ENCODE results near the gene LIPE.

The LIPE gene

GRCh38 chr19:42397263-42398166 lies 29.7 kb downstream of the LIPE start:
- TF ChIP-seq CTCF (IDR thresholded peaks at IDR 0.05; ENCODE audit: borderline replicate concordance, insufficient read depth, low read depth, low read length): no peak

GRCh38 chr19:42396381-42397262 lies 30.6 kb downstream of the LIPE start:
- TF ChIP-seq CTCF (IDR thresholded peaks at IDR 0.05; ENCODE audit: borderline replicate concordance, insufficient read depth, low read depth, low read length): no peak
- H3K4me3 ChIP-seq (ENCODE audit: low read depth, low read length): peak overlapping the region; percentile 98

More at GRCh38 chr19:42397263-42398166, 29.7 kb downstream of the LIPE start:
- peak overlapping the region; percentile 98 for H3K4me3 ChIP-seq (ENCODE audit: low read depth, low read length)

GRCh38 chr19:42394751-42395150 lies 32.4 kb downstream of the LIPE start:
- no peak overlapping the region for H3K4me3 ChIP-seq (ENCODE audit: low read depth, low read length)
- TF ChIP-seq CTCF (IDR thresholded peaks at IDR 0.05; ENCODE audit: borderline replicate concordance, insufficient read depth, low read depth, low read length): no peak

- no peak overlapping the region for H3K4me3 ChIP-seq (ENCODE audit: low read depth, low read length)
- no peak for TF ChIP-seq CTCF (IDR thresholded peaks at IDR 0.05; ENCODE audit: borderline replicate concordance, insufficient read depth, low read depth, low read length)
Measured at GRCh38 chr19:42392165-42392564, 35.0 kb downstream of the LIPE start.

- H3K4me3 ChIP-seq (ENCODE audit: low read depth, low read length): no peak within 1 kb of the TSS
- TF ChIP-seq CTCF (IDR thresholded peaks at IDR 0.05; ENCODE audit: borderline replicate concordance, insufficient read depth, low read depth, low read length): no peak
Measured at GRCh38 chr19:42389899-42390298, 37.3 kb downstream of the LIPE start, which contains the start of gene CNFN. Gene CNFN, minus strand, starts transcription at chr19:42390297. Its CDS starts 1,260 bp downstream, at chr19:42389037.

- no peak for TF ChIP-seq CTCF (IDR thresholded peaks at IDR 0.05; ENCODE audit: borderline replicate concordance, insufficient read depth, low read depth, low read length)
- no peak overlapping the region for H3K4me3 ChIP-seq (ENCODE audit: low read depth, low read length)
Measured at GRCh38 chr19:42388851-42389489, 38.2 kb downstream of the LIPE start.

Data from GM12875 (cell line).